Keratinocyte (primary cell): Measurements from ENCODE around the gene FRMPD4. TPM values are rescaled to one million over a fixed set of nuclear protein-coding genes. Genes with fewer than 3 reads are reported as not detected.
A peak's percentile ranks its signal among the peaks of the same experiment; 100 is the strongest.

ENCODE experiments used
- DNase-seq: peaks from one replicate; pipeline ENCODE4 v3.0.0-alpha.2; 2011; ENCODE audit warnings: low read depth, missing footprints, low spot score
- FAIRE-seq: peaks from 2 replicates; lab custom pipeline; 2011; peaks lifted over from hg19 to GRCh38; lab: Jason Lieb, UNC
- H2AFZ ChIP-seq: 2 replicates; pipeline ENCODE4 v1.6.0; 2012; ENCODE audit warnings: low read length, control low read depth, inconsistent platforms; ENCODE audit not compliant: control insufficient read depth
- H3K27ac ChIP-seq: 2 replicates; pipeline ENCODE4 v1.5.1; 2011; ENCODE audit warnings: low read length; ENCODE audit not compliant: control insufficient read depth, insufficient read depth
- H3K27me3 ChIP-seq: 3 replicates; pipeline ENCODE4 v1.6.0; 2011; ENCODE audit warnings: low read length; ENCODE audit not compliant: control insufficient read depth, insufficient read depth; ENCODE audit errors: extremely low read depth
- H3K36me3 ChIP-seq, 2 experiments: 2 replicates in 1 of 2; 3 replicates in 1 of 2; pipeline ENCODE4 v1.5.1; 2011; ENCODE audit warnings: low read length in 2 of 2, mild to moderate bottlenecking in 1 of 2; ENCODE audit not compliant: control insufficient read depth in 2 of 2, insufficient read depth in 2 of 2; ENCODE audit errors: extremely low read depth in 1 of 2
- H3K4me1 ChIP-seq: 3 replicates; pipeline ENCODE4 v1.5.1; 2011; ENCODE audit warnings: low read length; ENCODE audit not compliant: control insufficient read depth, insufficient read depth; ENCODE audit errors: extremely low read depth
- H3K4me2 ChIP-seq: 3 replicates; pipeline ENCODE4 v1.6.0; 2011; ENCODE audit warnings: low read depth, low read length; ENCODE audit not compliant: control insufficient read depth, insufficient read depth; ENCODE audit errors: extremely low read depth
- H3K4me3 ChIP-seq, 3 experiments: fragments of 200-600 bp in 1 of 3; sonication (generic) in 1 of 3; 2 replicates in 2 of 3; 3 replicates in 1 of 3; pipeline ENCODE4 v1.5.1; 2011 to 2016; ENCODE audit warnings: low read length in 3 of 3, mild to moderate bottlenecking in 3 of 3, control low read depth in 2 of 3, inconsistent platforms in 1 of 3, low read depth in 1 of 3, mixed read lengths in 1 of 3, mixed run types in 1 of 3, moderate library complexity in 1 of 3; ENCODE audit not compliant: control insufficient read depth in 2 of 3, insufficient read depth in 2 of 3; ENCODE audit errors: extremely low read depth in 1 of 3
- H3K79me2 ChIP-seq: 2 replicates; pipeline ENCODE4 v1.6.0; 2012; ENCODE audit warnings: low read length; ENCODE audit not compliant: control insufficient read depth, insufficient read depth
- H3K9ac ChIP-seq: 3 replicates; pipeline ENCODE4 v1.6.0; 2011; ENCODE audit warnings: low read length; ENCODE audit not compliant: control insufficient read depth, insufficient read depth; ENCODE audit errors: extremely low read depth
- H3K9me1 ChIP-seq: 3 replicates; pipeline ENCODE4 v1.6.0; 2011; ENCODE audit warnings: low read length; ENCODE audit not compliant: control insufficient read depth, insufficient read depth; ENCODE audit errors: extremely low read depth
- H3K9me3 ChIP-seq: 2 replicates; pipeline ENCODE4 v1.5.1; 2012; ENCODE audit warnings: low read depth, low read length; ENCODE audit not compliant: control insufficient read depth
- H4K20me1 ChIP-seq: 3 replicates; pipeline ENCODE4 v1.6.0; 2011; ENCODE audit warnings: low read length; ENCODE audit not compliant: control insufficient read depth, insufficient read depth; ENCODE audit errors: extremely low read depth
- CTCF ChIP-seq, 3 experiments: IDR thresholded peaks in 1 of 3; conservative IDR thresholded peaks in 1 of 3; optimal IDR thresholded peaks in 1 of 3; 2 replicates in 2 of 3; 3 replicates in 1 of 3; pipeline versions ENCODE3 to v1.5.1; 2011; ENCODE audit warnings: low read length in 3 of 3, mild to moderate bottlenecking in 3 of 3, moderate library complexity in 2 of 3, control low read depth in 1 of 3, inconsistent platforms in 1 of 3; ENCODE audit not compliant: insufficient read depth in 2 of 3; ENCODE audit errors: extremely low read depth in 1 of 3
- EZH2 ChIP-seq: IDR thresholded peaks from one replicate; pipeline ENCODE4 v1.6.1; 2012; ENCODE audit warnings: inconsistent platforms, mild to moderate bottlenecking, low read length, moderate library complexity
- dilution Hi-C: fragments of 300-500 bp; cut with MboI; formaldehyde crosslinking; loops from one replicate; pipeline ENCODE4 v1.7.0; 2020; ENCODE audit warnings: low sequenced_read_pairs; ENCODE audit not compliant: extremely low pct_ligation_motif_present
- polyA plus RNA-seq, 5 experiments: library from polyadenylated mRNA; depleted of rRNA in 3 of 5; stranded (reverse) in 3 of 5; stranded (forward) in 1 of 5; unstranded in 1 of 5; fragments of >200 nt; gene quantifications; 1 replicate in 1 of 5; 2 replicates in 3 of 5; 3 replicates in 1 of 5; pipeline versions ENCODE4 v1.2.1 to v1.2.3, GENCODE V29; 2011 to 2012; ENCODE audit warnings: missing spikeins in 2 of 5, low read depth in 1 of 5, low replicate concordance in 1 of 5

The FRMPD4 gene
- polyA plus RNA-seq, 1 donor (not counting 4 experiments of a cell fraction or from before 2014, with no cell fraction given) = 0.05 TPM

GRCh38 chrX:12372111-12372510 is 233.8 kb downstream of the FRMPD4 start:
- TF ChIP-seq CTCF (optimal IDR thresholded peaks at IDR 0.05 in 1 of 3, IDR thresholded peaks at IDR 0.05 in 1 of 3, conservative IDR thresholded peaks at IDR 0.05 in 1 of 3; ENCODE audit: extremely low read depth in 1 of 3, insufficient read depth in 2 of 3, low read length in 3 of 3) = no peak
- no peak for TF ChIP-seq EZH2
- FAIRE-seq (peak; percentile 91), DNase-seq (peak; percentile 23)
- dilution Hi-C loops = no loop called here
- peak overlapping the region; percentile 41 for H3K27ac ChIP-seq
- H3K27me3 ChIP-seq = no peaks in the 10 kb centered on the region
- no peaks in the 10 kb centered on the region for H4K20me1 ChIP-seq
- no peaks in the 10 kb centered on the region for H3K79me2 ChIP-seq
- no peak overlapping the region for H3K9ac ChIP-seq
- peaks cover 26% of the 10 kb centered on the region for H3K4me1 ChIP-seq
- no peaks in the 10 kb centered on the region for H3K9me3 ChIP-seq
- H3K4me3 ChIP-seq = no peak overlapping the region
- no peak overlapping the region for H2AFZ ChIP-seq
- H3K9me1 ChIP-seq = no peaks in the 10 kb centered on the region
- peak overlapping the region; percentile 22 for H3K4me2 ChIP-seq
- no peaks in the 10 kb centered on the region for H3K36me3 ChIP-seq

- FAIRE-seq = no peak
- dilution Hi-C loops = no loop called here
- H3K79me2 ChIP-seq = no peaks in the 10 kb centered on the region
Measured at GRCh38 chrX:12374286-12374685, 236.0 kb downstream of the FRMPD4 start.

More at GRCh38 chrX:12374286-12374685, 236.0 kb downstream of the FRMPD4 start:
- Histone ChIP-seq H3K9me3 (no peaks in the 10 kb centered on the region), H3K9ac (no peak overlapping the region), H2AFZ (no peak overlapping the region), H3K36me3 (no peaks in the 10 kb centered on the region), H3K4me3 (no peak overlapping the region), H3K27ac (no peak overlapping the region), H3K9me1 (no peaks in the 10 kb centered on the region), H3K4me2 (no peak overlapping the region), H4K20me1 (no peaks in the 10 kb centered on the region), H3K27me3 (no peaks in the 10 kb centered on the region), H3K4me1 (peaks cover 26% of the 10 kb centered on the region)
- no peak for DNase-seq
- TF ChIP-seq EZH2 (no peak), CTCF (optimal IDR thresholded peaks at IDR 0.05 in 1 of 3, IDR thresholded peaks at IDR 0.05 in 1 of 3, conservative IDR thresholded peaks at IDR 0.05 in 1 of 3; ENCODE audit: extremely low read depth in 1 of 3, insufficient read depth in 2 of 3, low read length in 3 of 3) (no peak)
